Fibroblast of lung (primary cell): ENCODE measurements around the gene SLC6A12. TPM values are rescaled to one million over a fixed set of nuclear protein-coding genes. Genes with fewer than 3 reads are reported as not detected.

Experiments
- DNase-seq, 2 donors: peaks; one replicate each; pipeline versions ENCODE4 v3.0.0 to v3.0.0-alpha.2; 2010; ENCODE audit warnings: low read depth in 2 of 2
- H2AFZ ChIP-seq: 2 replicates; pipeline ENCODE4 v1.5.1; 2012; ENCODE audit warnings: low read length, control low read depth, inconsistent platforms
- H3K27ac ChIP-seq: 2 replicates; pipeline ENCODE4 v1.5.1; 2011; ENCODE audit warnings: low read length, control low read depth; ENCODE audit not compliant: insufficient read depth
- H3K27me3 ChIP-seq: 2 replicates; pipeline ENCODE4 v1.5.1; 2011; ENCODE audit warnings: mild to moderate bottlenecking, low read length; ENCODE audit not compliant: control insufficient read depth, insufficient read depth
- H3K36me3 ChIP-seq: 2 replicates; pipeline ENCODE4 v1.5.1; 2011; ENCODE audit warnings: low read length; ENCODE audit not compliant: control insufficient read depth, insufficient read depth
- H3K4me1 ChIP-seq: 2 replicates; pipeline ENCODE4 v1.5.1; 2011; ENCODE audit warnings: low read length; ENCODE audit not compliant: control insufficient read depth, insufficient read depth; ENCODE audit errors: extremely low read depth
- H3K4me2 ChIP-seq: 2 replicates; pipeline ENCODE4 v1.5.1; 2011; ENCODE audit warnings: low read length, control low read depth; ENCODE audit not compliant: insufficient read depth; ENCODE audit errors: extremely low read depth
- H3K4me3 ChIP-seq, 4 experiments: fragments of 200-600 bp in 1 of 4; sonication (generic) in 1 of 4; replicated peaks in 1 of 4; 2 replicates each; pipeline ENCODE4 v1.5.1; 2011 to 2016; ENCODE audit warnings: low read length in 4 of 4, low read depth in 3 of 4, mild to moderate bottlenecking in 3 of 4, control low read depth in 2 of 4, inconsistent platforms in 1 of 4, mixed read lengths in 1 of 4; ENCODE audit not compliant: insufficient read depth in 1 of 4; ENCODE audit errors: control extremely low read depth in 1 of 4
- H3K79me2 ChIP-seq: 2 replicates; pipeline ENCODE4 v1.5.1; 2012; ENCODE audit warnings: mild to moderate bottlenecking, low read length, inconsistent platforms; ENCODE audit not compliant: control insufficient read depth, insufficient read depth
- H3K9ac ChIP-seq: 2 replicates; pipeline ENCODE4 v1.5.1; 2011; ENCODE audit warnings: mild to moderate bottlenecking, low read length, control low read depth; ENCODE audit not compliant: insufficient read depth
- H3K9me3 ChIP-seq: 2 replicates; pipeline ENCODE4 v1.5.1; 2012; ENCODE audit warnings: low read depth, low read length; ENCODE audit not compliant: control insufficient read depth, insufficient read depth
- H4K20me1 ChIP-seq: 2 replicates; pipeline ENCODE4 v1.5.1; 2011; ENCODE audit warnings: low read length; ENCODE audit not compliant: control insufficient read depth, insufficient read depth; ENCODE audit errors: extremely low read depth
- CTCF ChIP-seq, 2 donors: IDR thresholded peaks in 1 of 2; conservative IDR thresholded peaks in 1 of 2; 1 replicate in 1 of 2; 2 replicates in 1 of 2; pipeline ENCODE4 v1.5.1; 2011 to 2012; ENCODE audit warnings: low read length in 2 of 2, control low read depth in 1 of 2, inconsistent platforms in 1 of 2, low read depth in 1 of 2, mild to moderate bottlenecking in 1 of 2
- EZH2 ChIP-seq: IDR thresholded peaks from 2 replicates; pipeline ENCODE4 v1.5.1; 2012; ENCODE audit warnings: low read length, control low read depth, mild to moderate bottlenecking; ENCODE audit errors: missing control alignments
- polyA plus RNA-seq, 2 donors: library from polyadenylated mRNA; depleted of rRNA in 1 of 2; stranded (reverse) in 1 of 2; unstranded in 1 of 2; fragments of >200 nt; gene quantifications; 2 replicates each; pipeline ENCODE4 v1.2.1, GENCODE V29; 2011 to 2012; ENCODE audit warnings: missing spikeins in 1 of 2
- total RNA-seq: library from RNA; depleted of rRNA; stranded (reverse); fragments of >200 nt; gene quantifications from 2 replicates; pipeline ENCODE4 v1.2.1, GENCODE V29; 2014

The SLC6A12 gene
- total and polyA plus RNA-seq, 2 donors (not counting 1 experiment from before 2014, with no cell fraction given): not detected

- H3K27me3 ChIP-seq: peaks cover 17% of the 10 kb centered on the region
- no peaks in the 10 kb centered on the region for H3K79me2 ChIP-seq
- H2AFZ ChIP-seq: no peak overlapping the region
- no peaks in the 10 kb centered on the region for H3K9me3 ChIP-seq
- TF ChIP-seq CTCF (conservative IDR thresholded peaks at IDR 0.05 in 1 of 2, IDR thresholded peaks at IDR 0.05 in 1 of 2; ENCODE audit: low read depth in 1 of 2, low read length in 2 of 2): no peak
- no peak for TF ChIP-seq EZH2
- no peak overlapping the region for H3K4me3 ChIP-seq
- DNase-seq: no peak
- H3K36me3 ChIP-seq: no peaks in the 10 kb centered on the region
- H3K4me2 ChIP-seq: no peak overlapping the region
- H3K9ac ChIP-seq: no peak overlapping the region
- no peak overlapping the region for H3K27ac ChIP-seq
- no peaks in the 10 kb centered on the region for H3K4me1 ChIP-seq
- no peaks in the 10 kb centered on the region for H4K20me1 ChIP-seq
These were observed 2.1 kb downstream of the SLC6A12 start for GRCh38 chr12:211639-212414.

GRCh38 chr12:211142-211465 is 2.9 kb downstream of the SLC6A12 start:
- Histone ChIP-seq H3K79me2 (no peaks in the 10 kb centered on the region), H3K27ac (no peak overlapping the region), H3K9me3 (no peaks in the 10 kb centered on the region), H3K36me3 (no peaks in the 10 kb centered on the region), H4K20me1 (no peaks in the 10 kb centered on the region), H3K27me3 (peaks cover 17% of the 10 kb centered on the region), H3K4me3 (no peak overlapping the region), H3K4me1 (no peaks in the 10 kb centered on the region), H2AFZ (no peak overlapping the region), H3K9ac (no peak overlapping the region), H3K4me2 (no peak overlapping the region)
- no peak for DNase-seq
- TF ChIP-seq CTCF (conservative IDR thresholded peaks at IDR 0.05 in 1 of 2, IDR thresholded peaks at IDR 0.05 in 1 of 2; ENCODE audit: low read depth in 1 of 2, low read length in 2 of 2) (no peak), EZH2 (no peak)

GRCh38 chr12:210277-211141 is 3.4 kb downstream of the SLC6A12 start:
- H3K9me3 ChIP-seq: no peaks in the 10 kb centered on the region
- H3K79me2 ChIP-seq: no peaks in the 10 kb centered on the region
- no peak overlapping the region for H3K4me2 ChIP-seq
- no peak overlapping the region for H2AFZ ChIP-seq
- DNase-seq: no peak
- no peaks in the 10 kb centered on the region for H3K36me3 ChIP-seq
- H3K9ac ChIP-seq: no peak overlapping the region
- H3K27me3 ChIP-seq: peaks cover 15% of the 10 kb centered on the region
- TF ChIP-seq CTCF (conservative IDR thresholded peaks at IDR 0.05 in 1 of 2, IDR thresholded peaks at IDR 0.05 in 1 of 2; ENCODE audit: low read depth in 1 of 2, low read length in 2 of 2): no peak
- no peak for TF ChIP-seq EZH2
- no peak overlapping the region for H3K4me3 ChIP-seq
- no peak overlapping the region for H3K27ac ChIP-seq
- no peaks in the 10 kb centered on the region for H4K20me1 ChIP-seq
- H3K4me1 ChIP-seq: no peaks in the 10 kb centered on the region
